K562 (cell line): ENCODE measurements around the gene PI4KA. TPM values are rescaled to one million over a fixed set of nuclear protein-coding genes. Genes with fewer than 3 reads are reported as not detected.

Experiments used
- ARHGAP35 ChIP-seq: fragments of 450-650 bp; IDR thresholded peaks from 2 replicates; pipeline ENCODE4 v1.6.1; 2018; ENCODE audit not compliant: partially characterized antibody
- DLX4 ChIP-seq: fragments of 250-450 bp; sonication (Bioruptor Pico); IDR thresholded peaks from 2 replicates; pipeline ENCODE4 v1.6.1; 2021; ENCODE audit warnings: mild to moderate bottlenecking
- E2F3 ChIP-seq: fragments of 250-450 bp; sonication (Bioruptor Pico); IDR thresholded peaks from 2 replicates; pipeline ENCODE4 v1.4.0; 2020; ENCODE audit warnings: mild to moderate bottlenecking
- E2F4 ChIP-seq: sonication (generic); formaldehyde crosslinking; IDR thresholded peaks from 2 replicates; pipeline ENCODE4 v1.8.0; 2022; ENCODE audit warnings: mild to moderate bottlenecking, low read depth, missing genetic modification reagents
- ESRRB ChIP-seq: fragments of 250-450 bp; sonication (Bioruptor Pico); IDR thresholded peaks from 2 replicates; pipeline ENCODE4 v1.5.0; 2020; ENCODE audit warnings: mild to moderate bottlenecking, moderate library complexity, borderline replicate concordance
- FOXJ3 ChIP-seq: sonication (generic); formaldehyde crosslinking; IDR thresholded peaks from 2 replicates; pipeline ENCODE4 v1.4.0; 2020; ENCODE audit warnings: mild to moderate bottlenecking, missing genetic modification reagents
- GATA2 ChIP-seq: sonication (generic); formaldehyde crosslinking; IDR thresholded peaks from 2 replicates; pipeline ENCODE4 v1.4.0; 2020; ENCODE audit warnings: mild to moderate bottlenecking, missing genetic modification reagents
- HNRNPUL1 ChIP-seq: fragments of 200-400 bp; formaldehyde crosslinking; IDR thresholded peaks from 2 replicates; pipeline ENCODE4 v1.6.1; 2017; ENCODE audit warnings: low read length
- KLF16 ChIP-seq: IDR thresholded peaks from 2 replicates; pipeline ENCODE4 v1.6.1; 2016; ENCODE audit warnings: antibody characterized with exemption
- MAFG ChIP-seq: fragments of 450-650 bp; conservative IDR thresholded peaks from 2 replicates; pipeline ENCODE4 v1.6.1; 2016; ENCODE audit warnings: missing genetic modification characterization, missing compliant biosample characterization
- NR0B1 ChIP-seq: fragments of 450-650 bp; IDR thresholded peaks from one replicate; pipeline ENCODE4 v1.6.1; 2018; ENCODE audit warnings: mild to moderate bottlenecking, moderate library complexity; ENCODE audit not compliant: partially characterized antibody
- NR1H2 ChIP-seq: sonication (generic); formaldehyde crosslinking; IDR thresholded peaks from 2 replicates; pipeline ENCODE4 v1.4.0; 2020; ENCODE audit warnings: mild to moderate bottlenecking, missing genetic modification reagents
- PHTF2 ChIP-seq: fragments of 250-450 bp; sonication (Bioruptor Pico); IDR thresholded peaks from 2 replicates; pipeline ENCODE4 v1.5.0; 2021; ENCODE audit warnings: mild to moderate bottlenecking
- SAFB2 ChIP-seq: fragments of 200-400 bp; formaldehyde crosslinking; IDR thresholded peaks from 2 replicates; pipeline ENCODE4 v1.6.1; 2018; ENCODE audit warnings: borderline replicate concordance, low read length, low read depth, moderate library complexity; ENCODE audit not compliant: severe bottlenecking
- TFAM ChIP-seq: fragments of 250-450 bp; sonication (Bioruptor Pico); conservative IDR thresholded peaks from 2 replicates; pipeline ENCODE4 v1.5.0; 2021; ENCODE audit warnings: mild to moderate bottlenecking, moderate library complexity
- ZNF280B ChIP-seq: fragments of 250-450 bp; sonication (Bioruptor Pico); IDR thresholded peaks from 2 replicates; pipeline ENCODE4 v1.5.1; 2021; ENCODE audit warnings: mild to moderate bottlenecking
- polyA plus RNA-seq, 8 experiments: library from polyadenylated mRNA; depleted of rRNA in 4 of 8; stranded (reverse) in 5 of 8; unstranded in 3 of 8; fragments of >200 nt; fragmentation: Nextera tagmentation in 2 of 8; fragmentation: Illumina TruSeq in 1 of 8; extraction: Ambion mirVana in 2 of 8; extraction: Trizol in 1 of 8; gene quantifications; 2 replicates each; pipeline versions ENCODE4 v1.2.1 to v1.2.3, GENCODE V29; 2011 to 2014; ENCODE audit warnings: inconsistent platforms in 1 of 8, missing spikeins in 1 of 8
- total RNA-seq, 7 experiments: library from RNA; depleted of rRNA in 6 of 7; stranded (reverse); fragments of >200 nt in 6 of 7; fragmentation: Illumina TruSeq in 2 of 7; extraction: Trizol in 2 of 7; gene quantifications; 2 replicates each; pipeline versions ENCODE4 v1.2.1 to v1.2.3, GENCODE V29; 2011 to 2021; ENCODE audit warnings: low replicate concordance in 1 of 7
- TF ChIP-seq, protein P1 (sequence below): fragments of 450-650 bp; formaldehyde crosslinking; IDR thresholded peaks from 2 replicates; pipeline ENCODE4 v1.4.0; 2020; ENCODE audit warnings: mild to moderate bottlenecking, mixed read lengths
- TF ChIP-seq, protein P2 (sequence below): sonication (generic); formaldehyde crosslinking; IDR thresholded peaks from 2 replicates; pipeline ENCODE4 v1.8.1; 2023; ENCODE audit warnings: mild to moderate bottlenecking, missing genetic modification reagents, moderate library complexity
- TF ChIP-seq, protein P3 (sequence below): fragments of 450-650 bp; IDR thresholded peaks from 2 replicates; pipeline ENCODE4 v1.6.1; 2016; ENCODE audit warnings: low read depth, mild to moderate bottlenecking, moderate library complexity

Gene PI4KA
- total and polyA plus RNA-seq, 9 of the 15 experiments (the other 6 are each of a cell fraction or from before 2014, with no cell fraction given) = 7.3 to 187 (median 84.7) TPM

DNA sequence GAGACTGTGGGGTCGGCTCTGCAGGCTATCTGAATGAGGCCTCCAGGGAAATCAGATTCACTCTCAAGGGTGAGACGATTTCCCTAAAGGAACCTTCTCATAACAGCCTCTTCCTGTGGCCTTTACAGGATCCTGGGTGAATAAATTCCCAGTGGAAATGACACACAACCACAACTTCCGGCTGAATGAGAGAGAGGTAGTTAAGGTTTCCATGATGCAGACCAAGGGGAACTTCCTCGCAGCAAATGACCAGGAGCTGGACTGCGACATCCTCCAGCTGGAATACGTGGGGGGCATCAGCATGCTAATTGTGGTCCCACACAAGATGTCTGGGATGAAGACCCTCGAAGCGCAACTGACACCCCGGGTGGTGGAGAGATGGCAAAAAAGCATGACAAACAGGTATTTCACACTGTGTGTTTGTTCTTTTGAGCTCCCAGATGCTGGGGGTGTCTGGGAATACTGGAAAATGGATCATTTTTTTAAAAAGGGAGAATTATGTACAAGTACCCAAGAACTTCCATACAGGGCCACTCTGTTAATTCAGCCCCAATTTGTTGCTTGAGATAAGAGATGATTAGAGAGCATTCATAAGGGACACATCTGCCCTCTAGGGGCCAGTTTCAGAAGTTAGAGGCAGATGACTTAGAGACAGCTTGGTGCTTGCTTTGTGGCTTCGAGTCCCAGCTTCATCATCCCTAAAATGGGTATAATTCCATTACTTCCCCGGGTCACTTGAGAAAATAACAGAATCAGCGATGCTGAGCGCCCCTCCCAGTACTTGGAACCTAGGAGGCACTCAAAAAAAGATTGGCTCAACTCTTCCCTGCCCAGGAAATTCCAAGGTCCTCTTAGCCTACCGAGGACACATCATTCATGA is 74.5 kb downstream of the PI4KA start (continued):
- no peak for TF ChIP-seq KLF16
- TF ChIP-seq FOXJ3 = no peak
- no peak for TF ChIP-seq ESRRB
- TF ChIP-seq TFAM (CRISPR knock-in tag) = no peak
- no peak for TF ChIP-seq NR1H2 (CRISPR knock-in tag)
- TF ChIP-seq, protein P1, sequence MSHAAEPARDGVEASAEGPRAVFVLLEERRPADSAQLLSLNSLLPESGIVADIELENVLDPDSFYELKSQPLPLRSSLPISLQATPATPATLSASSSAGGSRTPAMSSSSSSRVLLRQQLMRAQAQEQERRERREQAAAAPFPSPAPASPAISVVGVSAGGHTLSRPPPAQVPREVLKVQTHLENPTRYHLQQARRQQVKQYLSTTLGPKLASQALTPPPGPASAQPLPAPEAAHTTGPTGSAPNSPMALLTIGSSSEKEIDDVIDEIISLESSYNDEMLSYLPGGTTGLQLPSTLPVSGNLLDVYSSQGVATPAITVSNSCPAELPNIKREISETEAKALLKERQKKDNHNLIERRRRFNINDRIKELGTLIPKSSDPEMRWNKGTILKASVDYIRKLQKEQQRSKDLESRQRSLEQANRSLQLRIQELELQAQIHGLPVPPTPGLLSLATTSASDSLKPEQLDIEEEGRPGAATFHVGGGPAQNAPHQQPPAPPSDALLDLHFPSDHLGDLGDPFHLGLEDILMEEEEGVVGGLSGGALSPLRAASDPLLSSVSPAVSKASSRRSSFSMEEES = no peak
- no peak for TF ChIP-seq E2F4
- no peak for TF ChIP-seq SAFB2
- TF ChIP-seq, protein P2, sequence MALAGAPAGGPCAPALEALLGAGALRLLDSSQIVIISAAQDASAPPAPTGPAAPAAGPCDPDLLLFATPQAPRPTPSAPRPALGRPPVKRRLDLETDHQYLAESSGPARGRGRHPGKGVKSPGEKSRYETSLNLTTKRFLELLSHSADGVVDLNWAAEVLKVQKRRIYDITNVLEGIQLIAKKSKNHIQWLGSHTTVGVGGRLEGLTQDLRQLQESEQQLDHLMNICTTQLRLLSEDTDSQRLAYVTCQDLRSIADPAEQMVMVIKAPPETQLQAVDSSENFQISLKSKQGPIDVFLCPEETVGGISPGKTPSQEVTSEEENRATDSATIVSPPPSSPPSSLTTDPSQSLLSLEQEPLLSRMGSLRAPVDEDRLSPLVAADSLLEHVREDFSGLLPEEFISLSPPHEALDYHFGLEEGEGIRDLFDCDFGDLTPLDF (CRISPR knock-in tag) = peak; percentile 65
- no peak for TF ChIP-seq ARHGAP35
- TF ChIP-seq DLX4 (CRISPR knock-in tag) = no peak
- TF ChIP-seq ZNF280B (CRISPR knock-in tag) = no peak
- TF ChIP-seq GATA2 (CRISPR knock-in tag) = no peak
- TF ChIP-seq PHTF2 = no peak
- TF ChIP-seq HNRNPUL1 = no peak
- peak; percentile 46; the same call in 1 of the 2 replicates for TF ChIP-seq E2F3 (CRISPR knock-in tag)
- TF ChIP-seq, protein P3, sequence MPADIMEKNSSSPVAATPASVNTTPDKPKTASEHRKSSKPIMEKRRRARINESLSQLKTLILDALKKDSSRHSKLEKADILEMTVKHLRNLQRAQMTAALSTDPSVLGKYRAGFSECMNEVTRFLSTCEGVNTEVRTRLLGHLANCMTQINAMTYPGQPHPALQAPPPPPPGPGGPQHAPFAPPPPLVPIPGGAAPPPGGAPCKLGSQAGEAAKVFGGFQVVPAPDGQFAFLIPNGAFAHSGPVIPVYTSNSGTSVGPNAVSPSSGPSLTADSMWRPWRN = no peak
- TF ChIP-seq MAFG (tag) = no peak
- TF ChIP-seq NR0B1 = no peak
